Measurements from ENCODE around the gene GPR151. TPM values are rescaled to one million over a fixed set of nuclear protein-coding genes. Genes with fewer than 3 reads are reported as not detected.
A peak's percentile ranks its signal among the peaks of the same experiment; 100 is the strongest.

The GPR151 gene
- total RNA-seq, 1 donor from 2014 or later = not detected

GRCh38 chr5:146467760-146468159 is 48.2 kb downstream of the GPR151 start:
- Mint-ChIP-seq H3K4me1 (ENCODE audit: unreplicated experiment) (peaks cover 6% of the 10 kb centered on the region), H3K4me3 (ENCODE audit: unreplicated experiment) (no peak overlapping the region), H3K9me3 (ENCODE audit: unreplicated experiment) (no peaks in the 10 kb centered on the region), H3K27ac (ENCODE audit: unreplicated experiment) (no peak overlapping the region), H3K36me3 (ENCODE audit: unreplicated experiment) (peaks cover 45% of the 10 kb centered on the region), H3K27me3 (ENCODE audit: unreplicated experiment) (no peaks in the 10 kb centered on the region)
- no peak for TF ChIP-seq CTCF (IDR thresholded peaks at IDR 0.05)
- DNase-seq (ENCODE audit: extremely low spot score, unreplicated experiment) = no peak

GRCh38 chr5:146466521-146467349 is 49.3 kb downstream of the GPR151 start:
- no peak overlapping the region for H3K4me3 Mint-ChIP-seq (ENCODE audit: unreplicated experiment)
- DNase-seq (ENCODE audit: extremely low spot score, unreplicated experiment) = no peak
- peaks cover 8% of the 10 kb centered on the region for H3K4me1 Mint-ChIP-seq (ENCODE audit: unreplicated experiment)
- H3K27ac Mint-ChIP-seq (ENCODE audit: unreplicated experiment) = no peak overlapping the region
- peaks cover 41% of the 10 kb centered on the region for H3K36me3 Mint-ChIP-seq (ENCODE audit: unreplicated experiment)
- no peaks in the 10 kb centered on the region for H3K27me3 Mint-ChIP-seq (ENCODE audit: unreplicated experiment)
- no peaks in the 10 kb centered on the region for H3K9me3 Mint-ChIP-seq (ENCODE audit: unreplicated experiment)
- peak; percentile 62 for TF ChIP-seq CTCF (IDR thresholded peaks at IDR 0.05)

- Mint-ChIP-seq H3K27me3 (ENCODE audit: unreplicated experiment) (no peaks in the 10 kb centered on the region), H3K27ac (ENCODE audit: unreplicated experiment) (no peak overlapping the region), H3K4me1 (ENCODE audit: unreplicated experiment) (peaks cover 15% of the 10 kb centered on the region), H3K36me3 (ENCODE audit: unreplicated experiment) (peaks cover 40% of the 10 kb centered on the region), H3K9me3 (ENCODE audit: unreplicated experiment) (no peaks in the 10 kb centered on the region), H3K4me3 (ENCODE audit: unreplicated experiment) (no peak overlapping the region)
- TF ChIP-seq CTCF (IDR thresholded peaks at IDR 0.05) = no peak
- DNase-seq (ENCODE audit: extremely low spot score, unreplicated experiment) = no peak
These were observed 52.5 kb downstream of the GPR151 start for GRCh38 chr5:146463446-146463845.

Other genes with a start within 250 kb of the GPR151 start
- not detected in 2 replicates for gene POU4F3, start 177.4 kb downstream of the GPR151 start, total RNA-seq
- 44.2 and 47.3 TPM in 2 replicates for gene TCERG1, start 68.9 kb downstream of the GPR151 start, total RNA-seq

Data from osteocyte (in vitro differentiated cells).